ENCODE data around the gene TBC1D13. TPM values are rescaled to one million over a fixed set of nuclear protein-coding genes. Genes with fewer than 3 reads are reported as not detected.

Gene TBC1D13
- total and polyA plus RNA-seq, 9 of the 15 experiments (the other 6 are each of a cell fraction or from before 2014, with no cell fraction given): 2.3 to 28.7 (median 11.4) TPM

DNA sequence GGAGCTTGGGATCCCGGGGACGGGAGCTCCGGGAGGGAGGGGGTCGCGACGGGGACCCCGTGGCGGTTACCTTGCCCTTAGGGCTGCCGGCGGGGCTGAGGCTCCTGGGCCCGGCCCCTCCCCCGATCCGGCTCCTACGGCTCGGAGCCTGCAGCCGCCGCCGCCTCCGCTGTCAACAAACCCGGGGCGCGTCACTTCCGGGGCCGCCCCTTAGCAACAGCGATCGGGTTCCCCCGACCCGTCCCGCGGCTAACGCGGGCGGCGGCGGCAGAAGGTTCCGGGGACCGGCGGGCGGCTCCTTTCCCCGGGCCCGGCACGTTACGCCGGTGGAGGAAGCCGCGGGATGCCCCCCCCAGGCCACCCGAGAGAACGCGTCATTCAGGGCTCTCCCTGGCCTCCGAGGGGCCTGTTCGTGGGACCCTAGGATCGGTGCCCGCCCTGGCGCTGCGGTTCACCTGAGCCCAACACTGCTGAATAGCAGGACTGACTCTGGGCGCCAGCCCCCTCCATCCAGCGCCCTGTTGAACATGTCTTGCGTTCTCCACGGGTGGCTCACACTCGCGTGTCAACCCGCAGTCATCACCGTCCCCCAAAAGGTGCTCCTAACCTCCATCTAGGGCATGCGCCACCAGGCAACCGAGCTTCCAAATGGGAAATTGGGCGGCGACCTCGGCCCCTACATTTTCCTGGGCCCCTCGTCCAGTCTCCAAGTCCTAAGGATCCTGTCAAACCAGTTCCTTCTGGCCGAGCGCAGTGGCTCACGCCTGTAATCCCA lies 15.1 kb upstream of the TBC1D13 start, which contains the start of gene ZER1 (continued):
- TF ChIP-seq, protein P1, sequence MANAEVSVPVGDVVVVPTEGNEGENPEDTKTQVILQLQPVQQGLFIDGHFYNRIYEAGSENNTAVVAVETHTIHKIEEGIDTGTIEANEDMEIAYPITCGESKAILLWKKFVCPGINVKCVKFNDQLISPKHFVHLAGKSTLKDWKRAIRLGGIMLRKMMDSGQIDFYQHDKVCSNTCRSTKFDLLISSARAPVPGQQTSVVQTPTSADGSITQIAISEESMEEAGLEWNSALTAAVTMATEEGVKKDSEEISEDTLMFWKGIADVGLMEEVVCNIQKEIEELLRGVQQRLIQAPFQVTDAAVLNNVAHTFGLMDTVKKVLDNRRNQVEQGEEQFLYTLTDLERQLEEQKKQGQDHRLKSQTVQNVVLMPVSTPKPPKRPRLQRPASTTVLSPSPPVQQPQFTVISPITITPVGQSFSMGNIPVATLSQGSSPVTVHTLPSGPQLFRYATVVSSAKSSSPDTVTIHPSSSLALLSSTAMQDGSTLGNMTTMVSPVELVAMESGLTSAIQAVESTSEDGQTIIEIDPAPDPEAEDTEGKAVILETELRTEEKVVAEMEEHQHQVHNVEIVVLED (CRISPR knock-in tag; IDR thresholded peaks at IDR 0.05): peak; percentile 85
- no peak for TF ChIP-seq ZNF174 (CRISPR knock-in tag; IDR thresholded peaks at IDR 0.05)
- TF ChIP-seq ETS1 (conservative IDR thresholded peaks at IDR 0.05; ENCODE audit: control insufficient read depth, low read depth, low read length): peak; percentile 70
- TF ChIP-seq, protein P2, sequence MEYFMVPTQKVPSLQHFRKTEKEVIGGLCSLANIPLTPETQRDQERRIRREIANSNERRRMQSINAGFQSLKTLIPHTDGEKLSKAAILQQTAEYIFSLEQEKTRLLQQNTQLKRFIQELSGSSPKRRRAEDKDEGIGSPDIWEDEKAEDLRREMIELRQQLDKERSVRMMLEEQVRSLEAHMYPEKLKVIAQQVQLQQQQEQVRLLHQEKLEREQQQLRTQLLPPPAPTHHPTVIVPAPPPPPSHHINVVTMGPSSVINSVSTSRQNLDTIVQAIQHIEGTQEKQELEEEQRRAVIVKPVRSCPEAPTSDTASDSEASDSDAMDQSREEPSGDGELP (CRISPR knock-in tag; IDR thresholded peaks at IDR 0.05; ENCODE audit: borderline replicate concordance): peak; percentile 87
- TF ChIP-seq CC2D1A (IDR thresholded peaks at IDR 0.05): no peak
- no peak; the same call in 1 of the 2 replicates for TF ChIP-seq CEBPG (CRISPR knock-in tag; IDR thresholded peaks at IDR 0.05)
- no peak for TF ChIP-seq CEBPG (tag; conservative IDR thresholded peaks at IDR 0.05 in 1 of 2, IDR thresholded peaks at IDR 0.05 in 1 of 2)
- TF ChIP-seq, protein P3, sequence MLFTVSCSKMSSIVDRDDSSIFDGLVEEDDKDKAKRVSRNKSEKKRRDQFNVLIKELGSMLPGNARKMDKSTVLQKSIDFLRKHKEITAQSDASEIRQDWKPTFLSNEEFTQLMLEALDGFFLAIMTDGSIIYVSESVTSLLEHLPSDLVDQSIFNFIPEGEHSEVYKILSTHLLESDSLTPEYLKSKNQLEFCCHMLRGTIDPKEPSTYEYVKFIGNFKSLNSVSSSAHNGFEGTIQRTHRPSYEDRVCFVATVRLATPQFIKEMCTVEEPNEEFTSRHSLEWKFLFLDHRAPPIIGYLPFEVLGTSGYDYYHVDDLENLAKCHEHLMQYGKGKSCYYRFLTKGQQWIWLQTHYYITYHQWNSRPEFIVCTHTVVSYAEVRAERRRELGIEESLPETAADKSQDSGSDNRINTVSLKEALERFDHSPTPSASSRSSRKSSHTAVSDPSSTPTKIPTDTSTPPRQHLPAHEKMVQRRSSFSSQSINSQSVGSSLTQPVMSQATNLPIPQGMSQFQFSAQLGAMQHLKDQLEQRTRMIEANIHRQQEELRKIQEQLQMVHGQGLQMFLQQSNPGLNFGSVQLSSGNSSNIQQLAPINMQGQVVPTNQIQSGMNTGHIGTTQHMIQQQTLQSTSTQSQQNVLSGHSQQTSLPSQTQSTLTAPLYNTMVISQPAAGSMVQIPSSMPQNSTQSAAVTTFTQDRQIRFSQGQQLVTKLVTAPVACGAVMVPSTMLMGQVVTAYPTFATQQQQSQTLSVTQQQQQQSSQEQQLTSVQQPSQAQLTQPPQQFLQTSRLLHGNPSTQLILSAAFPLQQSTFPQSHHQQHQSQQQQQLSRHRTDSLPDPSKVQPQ (CRISPR knock-in tag; IDR thresholded peaks at IDR 0.05; ENCODE audit: borderline replicate concordance): no peak
- TF ChIP-seq FOXP1 (CRISPR knock-in tag; IDR thresholded peaks at IDR 0.05): peak; percentile 65; the same call in 1 of the 2 replicates
- no peak for TF ChIP-seq CEBPB (tag; IDR thresholded peaks at IDR 0.05)
- TF ChIP-seq CTBP1 (IDR thresholded peaks at IDR 0.05; ENCODE audit: borderline replicate concordance): peak; percentile 84; the same call in 1 of the 2 replicates
- TF ChIP-seq, protein P4, sequence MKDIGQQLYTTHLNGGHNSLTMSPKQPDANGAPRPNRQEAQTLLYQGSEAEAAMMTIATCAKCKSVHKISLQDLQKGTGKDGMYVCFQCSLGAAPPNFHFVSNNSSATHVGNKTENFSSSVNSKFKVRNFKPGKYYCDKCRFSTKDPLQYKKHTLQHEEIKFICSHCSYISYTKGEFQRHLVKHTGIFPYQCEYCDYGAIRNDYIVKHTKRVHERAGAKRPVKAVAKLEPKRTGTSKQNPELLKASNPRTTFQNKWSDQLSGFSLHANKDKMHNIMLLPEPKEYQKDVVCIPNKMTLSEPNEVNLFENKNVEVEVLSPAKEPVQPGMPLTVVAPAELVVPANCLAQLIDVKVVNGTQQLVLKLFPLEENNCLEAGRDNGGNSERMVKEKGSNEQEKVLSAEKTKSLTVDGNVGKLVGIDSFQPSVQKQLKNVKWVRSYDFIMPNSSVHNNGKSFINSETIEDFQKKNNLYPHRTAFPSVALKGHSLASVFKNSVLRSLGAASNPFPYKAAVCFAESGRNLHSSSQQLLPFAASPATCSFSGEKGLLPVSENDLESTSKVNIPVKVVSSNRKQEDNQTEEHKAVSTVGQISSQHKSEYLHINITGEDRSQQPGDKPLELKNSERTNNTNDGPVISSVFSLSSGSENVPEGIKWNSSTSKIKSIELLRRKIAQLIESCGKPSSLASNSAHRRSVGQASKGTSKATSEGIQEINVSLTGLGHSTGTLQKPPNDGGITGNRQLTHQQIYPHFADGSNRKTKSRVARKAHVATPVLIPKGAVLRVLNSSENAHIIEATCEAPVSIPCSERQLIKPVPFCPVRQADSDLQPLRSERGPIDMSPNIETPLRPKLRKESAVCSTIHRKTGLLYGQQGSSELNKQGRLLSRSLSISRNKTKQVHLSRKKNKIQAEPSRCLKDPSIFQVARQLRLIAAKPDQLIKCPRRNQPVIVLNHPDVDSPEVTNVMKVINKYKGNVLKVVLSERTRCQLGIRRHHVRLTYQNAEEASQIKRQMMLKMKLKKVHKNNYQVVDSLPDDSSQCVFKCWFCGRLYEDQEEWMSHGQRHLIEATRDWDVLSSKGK (CRISPR knock-in tag; IDR thresholded peaks at IDR 0.05): no peak
- TF ChIP-seq ZNF561 (CRISPR knock-in tag; conservative IDR thresholded peaks at IDR 0.05): no peak
- no peak for TF ChIP-seq RUNX1 (IDR thresholded peaks at IDR 0.05; ENCODE audit: low read depth)
